Measurements from ENCODE around the gene OSBPL8. TPM values are rescaled to one million over a fixed set of nuclear protein-coding genes. Genes with fewer than 3 reads are reported as not detected.

OSBPL8 gene
- total and polyA plus RNA-seq, 10 of the 15 experiments (the other 5 are each of a cell fraction or from before 2014, with no cell fraction given), result 10.4 to 58.0 (median 32.0) TPM

- in situ Hi-C loops (cut with MboI), result no loop called here
- H3K4me1 ChIP-seq (ENCODE audit: control insufficient read depth, insufficient read depth, low read length), result no peaks in the 10 kb centered on the region
- no peaks in the 10 kb centered on the region for H4K20me1 ChIP-seq (ENCODE audit: control insufficient read depth, insufficient read depth)
- CTCF ChIA-PET, result no interaction called here
- no peaks in the 10 kb centered on the region for H3K9me3 ChIP-seq (replicated peaks; ENCODE audit: control insufficient read depth, insufficient read depth, low read length)
- H2AFZ ChIP-seq (ENCODE audit: control insufficient read depth, low read depth, low read length), result no peak overlapping the region
- H3K9ac ChIP-seq (ENCODE audit: control insufficient read depth, insufficient read depth, low read length), result no peak overlapping the region
- H3K27ac ChIP-seq (ENCODE audit: control insufficient read depth, insufficient read depth), result no peak overlapping the region
- RAD21 ChIA-PET (ENCODE audit: unreplicated experiment), result no interaction called here
- TF ChIP-seq ZNF274 (IDR thresholded peaks at IDR 0.05; ENCODE audit: insufficient read depth, insufficient read length) (no peak), CHD2 (IDR thresholded peaks at IDR 0.05; ENCODE audit: borderline replicate concordance, low read depth, low read length) (no peak), POLR2AphosphoS2 (IDR thresholded peaks at IDR 0.05; ENCODE audit: low read depth, low read length) (no peak), ZBTB33 (IDR thresholded peaks at IDR 0.05) (no peak)
- POLR2A ChIA-PET, result no interaction called here
- no peaks in the 10 kb centered on the region for H3K79me2 ChIP-seq (ENCODE audit: control insufficient read depth, insufficient read depth, low read length)
- no peak for ATAC-seq
- H3K36me3 ChIP-seq (ENCODE audit: control insufficient read depth in 2 of 2, insufficient read depth in 2 of 2, low read length in 1 of 2), result no peaks in the 10 kb centered on the region
- SMC1A ChIA-PET (ENCODE audit: uncharacterized antibody, unreplicated experiment), result interaction anchor here (0.9 kb wide), 1 partner anchor 243 kb away, joined by 3 read pairs; no protein-coding TSS in a partner anchor
- no peak overlapping the region for H3K4me2 ChIP-seq (ENCODE audit: control insufficient read depth, insufficient read depth)
- BruUV-seq (replicated peaks), result no TSS peak
- no peak for DNase-seq (ENCODE audit: low read depth, low spot score)
- no peaks in the 10 kb centered on the region for H3K27me3 ChIP-seq (replicated peaks in 1 of 2; ENCODE audit: control insufficient read depth in 2 of 2, insufficient read depth in 2 of 2, low read length in 1 of 2)
- H3K4me3 ChIP-seq, result no peak overlapping the region
- no peak for FAIRE-seq
- 65% methylated on average over 3 of the region's 3 CpGs for WGBS (ENCODE audit: insufficient coverage, insufficient replicate concordance, low lambda C conversion rate, missing lambda C conversion rate)
- intact Hi-C loops (cut with micrococcal nuclease; ENCODE audit: unreplicated experiment), result no loop called here
These were observed 30.6 kb upstream of the OSBPL8 start for GRCh38 chr12:76590131-76590530.

- Histone ChIP-seq H3K27me3 (replicated peaks in 1 of 2; ENCODE audit: control insufficient read depth in 2 of 2, insufficient read depth in 2 of 2, low read length in 1 of 2) (no peaks in the 10 kb centered on the region), H3K4me1 (ENCODE audit: control insufficient read depth, insufficient read depth, low read length) (no peaks in the 10 kb centered on the region), H3K4me2 (ENCODE audit: control insufficient read depth, insufficient read depth) (no peak overlapping the region), H3K36me3 (ENCODE audit: control insufficient read depth in 2 of 2, insufficient read depth in 2 of 2, low read length in 1 of 2) (no peaks in the 10 kb centered on the region), H2AFZ (ENCODE audit: control insufficient read depth, low read depth, low read length) (no peak overlapping the region), H3K27ac (ENCODE audit: control insufficient read depth, insufficient read depth) (no peak overlapping the region), H3K79me2 (ENCODE audit: control insufficient read depth, insufficient read depth, low read length) (no peaks in the 10 kb centered on the region), H3K4me3 (no peak overlapping the region), H4K20me1 (ENCODE audit: control insufficient read depth, insufficient read depth) (no peaks in the 10 kb centered on the region), H3K9ac (ENCODE audit: control insufficient read depth, insufficient read depth, low read length) (no peak overlapping the region), H3K9me3 (replicated peaks; ENCODE audit: control insufficient read depth, insufficient read depth, low read length) (no peaks in the 10 kb centered on the region)
- in situ Hi-C loops (cut with MboI) (no loop called here), intact Hi-C loops (cut with micrococcal nuclease; ENCODE audit: unreplicated experiment) (loop anchor here (10.0 kb wide), 2 partner anchors 504 to 1064 kb away; partner anchors contain the start of gene NAP1L1)
- RAD21 ChIA-PET (ENCODE audit: unreplicated experiment), result no interaction called here
- SMC1A ChIA-PET (ENCODE audit: uncharacterized antibody, unreplicated experiment), result interaction anchor here (0.9 to 1.8 kb wide), 4 partner anchors 78 to 261 kb away, joined by 3 to 6 read pairs (median 3); no protein-coding TSS in a partner anchor
- POLR2A ChIA-PET, result interaction anchor here (0.6 kb wide), 1 partner anchor 658 kb away, joined by 3 read pairs; no protein-coding TSS in a partner anchor
- no TSS peak for BruUV-seq (replicated peaks)
- CTCF ChIA-PET, result interaction anchor here (0.8 to 3.7 kb wide), 6 partner anchors 14 to 1104 kb away, joined by 3 to 20 read pairs (median 6); no protein-coding TSS in a partner anchor
- DNase-seq (ENCODE audit: low read depth, low spot score), result no peak
- ATAC-seq, result no peak; the same call in 2 of the 3 replicates
- no peak for FAIRE-seq
- TF ChIP-seq NRF1 (conservative IDR thresholded peaks at IDR 0.05; ENCODE audit: low read depth, low read length) (no peak), WRNIP1 (IDR thresholded peaks at IDR 0.05; ENCODE audit: borderline replicate concordance, low read depth, low read length) (no peak), BCLAF1 (IDR thresholded peaks at IDR 0.05) (no peak), NR2C2 (IDR thresholded peaks at IDR 0.05; ENCODE audit: borderline replicate concordance, control insufficient read depth, insufficient read length, low read depth) (no peak), MYC (IDR thresholded peaks at IDR 0.05; ENCODE audit: insufficient read depth, insufficient read length, insufficient replicate concordance, low read length, severe bottlenecking) (no peak), IRF4 (IDR thresholded peaks at IDR 0.05; ENCODE audit: low read depth, low read length) (no peak)
These were observed 29.5 kb upstream of the OSBPL8 start for GRCh38 chr12:76588881-76589565.

All from GM12878 (cell line).